PC-9 (cell line): ENCODE data around the gene KCNC1. TPM values are rescaled to one million over a fixed set of nuclear protein-coding genes. Genes with fewer than 3 reads are reported as not detected.

Experiments
- BruUV-seq: library from RNA; stranded (reverse); fragments of 400-500 nt; replicated peaks from 2 replicates; lab custom pipeline; 2021; lab: Mats Ljungman, UMichigan
- CTCF ChIA-PET: fragments of 300-600 bp; sonication (Branson Sonifier 250); formaldehyde crosslinking; loops from one replicate; lab custom pipeline; 2022; ENCODE audit warnings: antibody characterized with exemption; lab: Charles Lee
- POLR2A ChIA-PET: fragments of 300-600 bp; sonication (Branson Sonifier 250); formaldehyde crosslinking; loops from one replicate; lab custom pipeline; 2022; ENCODE audit warnings: antibody characterized with exemption; ENCODE audit not compliant: unreplicated experiment; lab: Charles Lee
- DNase-seq, 2 experiments: peaks; one replicate each; pipeline versions ENCODE4 v3.0.0 to v3.0.0-alpha.2; 2015 to 2022; ENCODE audit warnings: mixed read lengths in 1 of 2
- H2AFZ ChIP-seq: fragments of 200-600 bp; sonication (generic); 2 replicates; pipeline ENCODE4 v1.8.1; 2017; ENCODE audit warnings: antibody characterized with exemption
- H3F3A ChIP-seq: fragments of 200-600 bp; sonication (generic); 2 replicates; pipeline ENCODE4 v1.8.1; 2017; ENCODE audit warnings: antibody characterized with exemption, mild to moderate bottlenecking, low read depth; ENCODE audit not compliant: insufficient read depth
- H3K27ac ChIP-seq: fragments of 200-600 bp; sonication (generic); 2 replicates; pipeline ENCODE4 v1.6.1; 2016; ENCODE audit warnings: mixed run types
- H3K27me3 ChIP-seq: fragments of 200-600 bp; sonication (generic); 2 replicates; pipeline ENCODE4 v1.6.1; 2016; ENCODE audit warnings: low read depth, mixed run types; ENCODE audit not compliant: insufficient read depth
- H3K36me3 ChIP-seq: fragments of 200-600 bp; sonication (generic); 2 replicates; pipeline ENCODE4 v1.6.1; 2016; ENCODE audit warnings: low read depth, mixed run types
- H3K4me1 ChIP-seq: fragments of 200-600 bp; sonication (generic); replicated peaks from 2 replicates; pipeline ENCODE4 v1.6.1; 2016; ENCODE audit warnings: mixed run types; ENCODE audit not compliant: insufficient read depth
- H3K4me2 ChIP-seq: fragments of 200-600 bp; sonication (generic); 2 replicates; pipeline ENCODE4 v1.6.1; 2017; ENCODE audit warnings: mixed run types
- H3K4me3 ChIP-seq: fragments of 200-600 bp; sonication (generic); 2 replicates; pipeline ENCODE4 v1.6.1; 2016; ENCODE audit warnings: mixed run types
- H3K79me2 ChIP-seq: fragments of 200-600 bp; sonication (generic); 2 replicates; pipeline ENCODE4 v1.6.1; 2017; ENCODE audit warnings: low read depth, mixed run types
- H3K9me2 ChIP-seq: fragments of 200-600 bp; sonication (generic); 2 replicates; pipeline ENCODE4 v1.8.1; 2017; ENCODE audit warnings: mild to moderate bottlenecking; ENCODE audit not compliant: insufficient read depth
- H3K9me3 ChIP-seq: fragments of 200-600 bp; sonication (generic); 2 replicates; pipeline ENCODE4 v1.8.1; 2016; ENCODE audit warnings: low read depth; ENCODE audit not compliant: insufficient read depth
- H4K20me1 ChIP-seq: fragments of 200-600 bp; sonication (generic); 2 replicates; pipeline ENCODE4 v1.8.1; 2017; ENCODE audit not compliant: insufficient read depth
- CTCF ChIP-seq: fragments of 200-600 bp; sonication (generic); conservative IDR thresholded peaks from 2 replicates; pipeline ENCODE4 v1.6.1; 2017; ENCODE audit warnings: mixed run types, antibody characterized with exemption, mild to moderate bottlenecking, moderate library complexity
- EZH2 ChIP-seq: fragments of 200-600 bp; sonication (generic); IDR thresholded peaks from 2 replicates; pipeline ENCODE4 v1.8.0; 2017; ENCODE audit warnings: antibody characterized with exemption, low read depth
- intact Hi-C: fragments of 100-400 bp; cut with micrococcal nuclease; formaldehyde crosslinking; loops from one replicate; pipeline ENCODE4 v1.10.0; 2022; ENCODE audit not compliant: unreplicated experiment
- total RNA-seq: library from RNA; stranded (reverse); gene quantifications from 2 replicates; pipeline ENCODE4 v1.2.3, GENCODE V29; 2021

Gene KCNC1
- total RNA-seq, 1 experiment from 2014 or later: not detected

- CTCF ChIA-PET: no interaction called here
These were observed 11.5 kb downstream of the KCNC1 start for GRCh38 chr11:17746096-17746495.

DNA sequence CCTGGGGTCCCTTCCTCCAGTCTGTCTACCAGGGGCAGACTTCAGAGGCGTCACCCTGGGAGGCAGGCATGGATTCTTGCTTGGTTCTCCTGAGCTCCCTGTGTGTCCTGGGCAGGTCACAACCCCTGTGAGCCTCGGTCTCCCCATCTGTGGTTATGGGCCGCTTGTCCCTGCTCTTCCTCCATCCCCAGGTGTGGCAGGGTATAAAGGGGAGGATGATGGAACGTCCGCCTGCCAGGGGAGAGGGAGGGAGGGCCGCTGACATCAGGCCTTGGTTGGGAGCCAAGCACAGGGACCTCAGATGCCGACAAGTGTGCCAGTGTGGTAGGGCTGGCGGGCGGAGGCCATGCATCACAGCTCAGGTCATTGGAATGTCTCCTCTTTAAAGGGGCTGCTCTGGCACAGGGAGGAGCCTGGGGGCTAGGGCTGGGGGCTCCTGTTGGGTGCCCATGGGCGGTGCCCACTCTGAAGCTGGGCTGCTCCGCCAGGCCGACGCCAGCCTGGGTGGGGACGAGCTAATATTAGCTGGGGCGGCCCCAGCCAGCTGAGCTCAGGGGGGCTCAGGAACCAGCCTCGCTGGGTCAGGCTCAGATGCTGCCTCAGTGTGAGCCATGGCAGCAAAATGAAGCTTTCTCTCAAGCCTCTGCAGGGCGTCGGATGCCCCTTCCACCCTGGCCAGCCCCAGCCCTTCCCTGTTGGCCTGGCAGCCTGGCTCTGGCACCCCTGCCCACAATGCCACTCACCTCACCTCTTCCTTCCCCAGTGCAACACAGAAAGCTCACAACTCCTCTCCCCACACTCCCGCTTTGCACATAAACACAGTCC lies 12.8 kb downstream of the KCNC1 start:
- H3K79me2 ChIP-seq: no peaks in the 10 kb centered on the region
- H2AFZ ChIP-seq: no peak overlapping the region
- peaks cover 37% of the 10 kb centered on the region for H3K27me3 ChIP-seq
- no TSS peak for BruUV-seq
- H3K4me3 ChIP-seq: no peak overlapping the region
- peak in 1 of 2 experiments; percentile 26 for DNase-seq
- no peaks in the 10 kb centered on the region for H3K36me3 ChIP-seq
- no peak overlapping the region for H3K4me2 ChIP-seq
- no peaks in the 10 kb centered on the region for H3K4me1 ChIP-seq
- H3K9me3 ChIP-seq: no peaks in the 10 kb centered on the region
- no peak for TF ChIP-seq EZH2
- no peak for TF ChIP-seq CTCF
- no peak overlapping the region for H3K27ac ChIP-seq
- no peaks in the 10 kb centered on the region for H3F3A ChIP-seq
- H3K9me2 ChIP-seq: no peaks in the 10 kb centered on the region
- ChIA-PET CTCF (interaction anchor here (0.6 kb wide), 2 partner anchors 227 to 469 kb away, joined by 3 to 6 read pairs; no protein-coding TSS in a partner anchor), POLR2A (no interaction called here)
- no peaks in the 10 kb centered on the region for H4K20me1 ChIP-seq
- intact Hi-C loops: no loop called here

More at GRCh38 chr11:17746096-17746495, 11.5 kb downstream of the KCNC1 start:
- H3K36me3 ChIP-seq: no peaks in the 10 kb centered on the region
- TF ChIP-seq CTCF (no peak), EZH2 (no peak)
- no peaks in the 10 kb centered on the region for H3K79me2 ChIP-seq
- POLR2A ChIA-PET: no interaction called here
- H3K27ac ChIP-seq: no peak overlapping the region
- H3K4me2 ChIP-seq: no peak overlapping the region
- H4K20me1 ChIP-seq: no peaks in the 10 kb centered on the region
- peaks cover 25% of the 10 kb centered on the region for H3K27me3 ChIP-seq
- H3F3A ChIP-seq: no peaks in the 10 kb centered on the region
- BruUV-seq: no TSS peak
- H3K9me3 ChIP-seq: no peaks in the 10 kb centered on the region
- H3K4me1 ChIP-seq: no peaks in the 10 kb centered on the region
- H2AFZ ChIP-seq: no peak overlapping the region
- DNase-seq: no peak
- H3K4me3 ChIP-seq: no peak overlapping the region
- intact Hi-C loops: no loop called here
- no peaks in the 10 kb centered on the region for H3K9me2 ChIP-seq

GRCh38 chr11:17748044-17748443 lies 13.5 kb downstream of the KCNC1 start:
- Histone ChIP-seq H3F3A (no peaks in the 10 kb centered on the region), H3K27ac (no peak overlapping the region), H3K27me3 (peaks cover 44% of the 10 kb centered on the region), H3K79me2 (no peaks in the 10 kb centered on the region), H4K20me1 (no peaks in the 10 kb centered on the region), H3K4me1 (no peaks in the 10 kb centered on the region), H3K4me2 (no peak overlapping the region), H3K4me3 (no peak overlapping the region), H2AFZ (no peak overlapping the region), H3K9me2 (no peaks in the 10 kb centered on the region), H3K36me3 (no peaks in the 10 kb centered on the region), H3K9me3 (no peaks in the 10 kb centered on the region)
- DNase-seq: no peak
- intact Hi-C loops: no loop called here
- BruUV-seq: no TSS peak
- ChIA-PET POLR2A (no interaction called here), CTCF (no interaction called here)
- no peak for TF ChIP-seq CTCF
